Right forelimb (tissue), 1 donor: ENCODE data around the gene PLA2G7.
"Not testable (repeated sequence)": the region's sequence is repeated elsewhere in the genome, so short reads cannot be mapped to it uniquely, and the experiment has no call there.

Source experiments
- DNase-seq: peaks from one replicate; pipeline ENCODE4 v3.0.0-alpha.2; 2018

Gene PLA2G7

GRCh38 chr6:46746696-46747095 lies 11.5 kb upstream of the PLA2G7 start, which contains the start of gene ANKRD66:
ANKRD66 (plus strand) TSS chr6:46746933; CDS start chr6:46751949, 5,016 bp downstream.
- DNase-seq: no peak

- no peak for DNase-seq
These were observed 10.8 kb upstream of the PLA2G7 start for GRCh38 chr6:46745973-46746372.

GRCh38 chr6:46744159-46744725 lies 9.1 kb upstream of the PLA2G7 start:
- DNase-seq: not testable (repeated sequence)

- DNase-seq: no peak
These were observed 8.4 kb upstream of the PLA2G7 start for GRCh38 chr6:46743425-46744158.

- no peak for DNase-seq
These were observed 6.7 kb upstream of the PLA2G7 start for GRCh38 chr6:46741910-46742309.

GRCh38 chr6:46741482-46741881 lies 6.3 kb upstream of the PLA2G7 start:
- no peak for DNase-seq

GRCh38 chr6:46736906-46737305 lies 1.7 kb upstream of the PLA2G7 start:
- DNase-seq: no peak

- no peak for DNase-seq
These were observed 501 bp upstream of the PLA2G7 start for GRCh38 chr6:46735720-46736031.

- DNase-seq: no peak
These were observed 1.8 kb downstream of the PLA2G7 start for GRCh38 chr6:46733341-46733801.

GRCh38 chr6:46730921-46731461 lies 4.2 kb downstream of the PLA2G7 start:
- DNase-seq: no peak

GRCh38 chr6:46729787-46730326 lies 5.3 kb downstream of the PLA2G7 start:
- no peak for DNase-seq

- no peak for DNase-seq
These were observed 14.8 kb downstream of the PLA2G7 start for GRCh38 chr6:46720401-46720800.

GRCh38 chr6:46719099-46719498 lies 16.1 kb downstream of the PLA2G7 start:
- DNase-seq: no peak

GRCh38 chr6:46715141-46715540 lies 20.0 kb downstream of the PLA2G7 start:
- DNase-seq: no peak

- no peak for DNase-seq
These were observed 23.7 kb downstream of the PLA2G7 start for GRCh38 chr6:46711491-46711890.

GRCh38 chr6:46706464-46706863 lies 28.7 kb downstream of the PLA2G7 start:
- DNase-seq: no peak

GRCh38 chr6:46704562-46704961 lies 30.6 kb downstream of the PLA2G7 start:
- no peak for DNase-seq

GRCh38 chr6:46699970-46700369 lies 35.2 kb downstream of the PLA2G7 start:
- no peak for DNase-seq

- no peak for DNase-seq
These were observed 44.2 kb downstream of the PLA2G7 start for GRCh38 chr6:46690911-46691451.

- DNase-seq: no peak
These were observed 44.9 kb downstream of the PLA2G7 start for GRCh38 chr6:46690141-46690755.

GRCh38 chr6:46689657-46690056 lies 45.5 kb downstream of the PLA2G7 start:
- no peak for DNase-seq

GRCh38 chr6:46688966-46689335 lies 46.2 kb downstream of the PLA2G7 start:
- no peak for DNase-seq
